HTR-8/SVneo (cell line): Measurements from ENCODE around the gene LCN6.
"Not testable (repeated sequence)": the region's sequence is repeated elsewhere in the genome, so short reads cannot be mapped to it uniquely, and the experiment has no call there.

Source experiments
- DNase-seq: peaks from one replicate; pipeline ENCODE4 v3.0.0; 2011; ENCODE audit warnings: low spot score, mixed read lengths; ENCODE audit not compliant: insufficient read length
- FAIRE-seq: peaks from 2 replicates; lab custom pipeline; 2011; peaks lifted over from hg19 to GRCh38; lab: Jason Lieb, UNC

The LCN6 gene

DNA sequence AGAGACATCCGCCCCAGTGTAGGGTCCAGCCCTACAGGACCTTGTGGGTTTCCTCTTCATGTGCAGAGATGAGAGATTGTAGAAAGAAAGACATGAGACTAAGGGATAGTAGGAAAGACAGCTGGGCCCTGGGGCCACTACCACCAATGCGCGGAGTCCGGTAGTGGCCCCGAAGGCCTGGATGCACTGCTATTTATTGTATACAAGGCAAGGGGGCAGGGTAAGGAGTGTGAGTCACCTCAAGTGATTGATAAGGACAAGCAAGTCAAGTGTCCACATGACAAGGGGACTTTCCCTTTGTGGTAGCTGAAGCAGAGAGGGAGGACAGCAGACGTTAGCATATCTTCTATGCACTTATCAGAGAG is 36.7 kb upstream of the LCN6 start:
- no peak for DNase-seq
- no peak for FAIRE-seq

DNA sequence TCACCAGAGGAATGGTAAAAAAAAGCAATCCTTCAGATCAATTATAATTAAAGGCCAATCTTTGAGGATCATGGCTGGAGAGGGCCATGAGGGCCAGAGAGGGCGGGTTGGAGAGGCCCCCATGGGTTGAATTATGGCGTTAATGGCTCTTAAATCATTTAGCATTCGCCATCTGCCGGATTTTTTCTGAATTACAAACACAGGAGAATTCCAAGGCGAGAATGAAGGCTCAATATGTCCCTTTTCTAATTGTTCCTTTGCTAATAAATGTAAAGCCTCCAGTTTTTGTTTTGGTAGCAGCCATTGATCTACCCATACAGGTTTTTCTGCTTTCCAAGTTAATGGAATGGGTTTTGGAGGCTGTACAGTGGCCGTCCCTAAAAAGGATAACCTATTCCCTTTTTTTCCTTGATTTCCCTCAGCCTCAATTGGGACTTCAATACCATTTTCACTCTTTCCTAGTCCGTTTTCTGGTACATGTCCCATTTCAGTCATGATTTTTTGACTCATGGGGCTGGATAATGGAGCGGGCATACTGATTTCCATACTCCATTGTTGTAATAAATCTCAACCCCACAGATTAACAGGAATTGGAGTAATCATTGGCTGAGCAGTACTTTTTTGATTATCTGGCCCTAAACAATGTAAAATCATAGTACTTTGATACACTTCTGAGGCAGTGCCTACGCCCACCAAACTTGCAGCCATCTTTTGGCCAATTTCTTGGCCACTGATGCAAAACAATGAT is 36.1 kb upstream of the LCN6 start:
- DNase-seq (no peak), FAIRE-seq (no peak)

DNA sequence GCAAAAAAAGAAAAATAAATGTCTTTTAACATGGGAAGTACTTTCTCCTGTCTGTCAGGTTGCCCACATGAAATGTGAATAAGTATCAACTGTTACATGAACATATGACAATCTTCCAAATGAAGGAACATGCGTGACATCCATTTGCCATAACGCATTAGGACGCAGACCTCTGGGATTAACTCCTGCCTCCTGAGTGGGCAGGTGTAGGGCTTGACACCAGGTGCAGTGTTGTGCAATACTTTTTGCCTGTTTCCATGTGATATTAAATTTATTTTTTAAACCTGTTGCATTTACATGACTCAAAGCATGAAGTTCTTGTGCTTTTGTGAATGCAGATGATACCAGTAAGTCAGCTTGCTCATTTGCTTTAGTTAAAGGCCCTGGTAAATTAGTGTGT is 34.1 kb upstream of the LCN6 start:
- FAIRE-seq (no peak), DNase-seq (no peak)

DNA sequence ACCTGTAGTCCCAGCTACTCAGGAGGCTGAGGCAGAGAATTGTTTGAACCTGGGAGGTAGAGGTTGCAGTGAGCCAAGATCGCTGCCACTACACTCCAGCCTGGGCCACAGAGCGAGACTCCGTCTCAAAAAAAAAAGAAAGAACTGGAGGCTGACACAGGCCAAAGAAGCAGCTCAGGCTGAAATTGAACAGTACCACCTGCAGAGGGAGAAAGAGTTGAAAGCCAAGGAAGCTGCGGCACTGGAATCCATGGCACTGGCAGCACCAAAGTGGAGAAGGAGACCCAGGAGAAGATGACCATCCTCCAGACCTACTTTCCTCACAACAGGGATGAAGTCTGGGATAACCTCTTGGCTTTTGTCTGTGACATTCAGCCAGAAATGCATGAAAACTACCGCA is 31.5 kb upstream of the LCN6 start:
- DNase-seq (no peak), FAIRE-seq (no peak)

DNA sequence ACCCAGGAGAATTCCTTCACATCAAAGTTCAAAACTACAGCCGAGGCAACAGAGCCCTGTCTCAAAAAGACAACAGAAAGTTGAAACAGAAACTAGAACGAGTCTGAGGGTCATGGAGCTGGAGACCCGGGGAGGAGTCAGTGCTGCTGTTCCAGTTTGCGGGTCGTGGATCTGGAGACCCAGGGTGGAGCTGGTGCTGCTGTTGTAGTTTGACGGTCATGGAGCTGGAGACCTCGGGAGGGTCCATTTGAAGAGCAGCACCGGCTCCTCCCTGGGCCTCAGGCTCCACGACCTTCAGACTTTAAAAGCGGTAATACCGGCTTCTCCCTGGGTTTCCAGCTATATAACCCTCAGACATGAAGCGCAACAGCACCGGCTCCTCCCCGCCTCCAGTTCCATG is 29.0 kb upstream of the LCN6 start:
- no peak for DNase-seq
- FAIRE-seq: no peak

DNA sequence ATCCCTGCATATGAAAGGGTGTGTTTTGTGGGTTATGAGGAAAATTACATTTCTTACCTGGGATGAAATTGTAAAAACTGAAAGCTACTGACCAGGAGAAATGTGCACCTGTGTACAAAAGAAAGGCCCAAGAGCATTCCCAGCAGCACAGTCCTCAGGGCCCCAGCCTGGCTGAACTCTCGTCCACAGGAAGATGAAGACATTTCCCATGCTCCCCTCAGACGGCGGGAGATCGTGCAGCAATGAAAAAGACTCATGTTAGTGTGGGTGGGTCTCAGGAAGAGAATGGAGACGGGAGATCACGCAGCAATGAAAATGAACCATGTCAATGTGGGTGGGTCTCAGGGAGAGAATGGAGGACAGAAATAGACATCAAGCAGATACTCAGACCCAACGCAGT is 28.6 kb upstream of the LCN6 start:
- FAIRE-seq (no peak), DNase-seq (no peak)

DNA sequence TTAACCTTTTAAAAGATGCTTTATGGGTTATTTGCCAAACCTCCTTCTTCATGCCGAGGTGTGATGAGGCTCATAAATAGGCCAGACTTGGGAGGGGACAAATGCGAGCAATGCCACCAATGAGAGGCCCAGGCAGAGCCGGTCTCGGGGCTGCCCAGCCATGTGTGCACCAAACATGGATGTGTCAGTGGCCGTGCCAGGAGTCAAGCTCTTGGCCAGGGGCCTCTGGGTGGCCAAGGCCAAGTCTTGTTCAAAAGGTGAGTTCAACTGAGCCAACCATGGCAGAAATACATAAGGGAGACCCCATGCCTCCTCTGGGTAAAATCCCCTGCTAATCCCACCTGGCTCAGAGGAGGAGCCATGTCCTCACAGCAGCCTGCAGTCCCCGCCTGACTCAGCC is 26.9 kb upstream of the LCN6 start:
- FAIRE-seq: no peak
- no peak for DNase-seq

DNA sequence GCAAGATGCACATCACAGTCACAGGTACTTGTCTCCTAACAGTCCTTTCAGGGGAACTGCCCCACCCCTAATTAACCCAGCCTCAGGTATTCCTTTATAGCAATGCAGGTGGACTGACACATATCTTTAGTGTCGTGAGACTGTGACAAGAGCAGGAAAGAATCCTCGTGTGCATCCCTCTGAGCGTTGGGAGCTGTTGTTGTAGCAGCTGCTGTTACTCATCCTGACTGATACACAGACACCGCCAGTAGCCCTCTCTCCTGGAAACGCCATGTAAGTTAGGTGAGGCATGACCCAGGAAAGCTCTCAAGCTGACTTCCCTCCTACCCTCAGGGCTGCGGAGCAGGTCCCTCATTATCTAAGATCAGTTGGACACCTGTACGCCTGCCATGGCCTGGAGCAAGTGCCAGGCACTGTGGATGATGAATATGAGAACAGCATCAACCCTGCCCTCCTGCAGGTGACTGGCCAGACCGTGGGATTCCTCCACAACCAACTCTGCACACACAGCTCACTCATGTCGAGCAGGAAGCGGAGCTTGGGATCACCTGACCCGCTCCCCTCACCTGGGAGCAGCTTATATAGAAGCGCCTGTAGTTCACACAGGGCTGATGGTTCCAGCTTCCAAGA is 26.2 kb upstream of the LCN6 start:
- no peak for FAIRE-seq
- no peak for DNase-seq

DNA sequence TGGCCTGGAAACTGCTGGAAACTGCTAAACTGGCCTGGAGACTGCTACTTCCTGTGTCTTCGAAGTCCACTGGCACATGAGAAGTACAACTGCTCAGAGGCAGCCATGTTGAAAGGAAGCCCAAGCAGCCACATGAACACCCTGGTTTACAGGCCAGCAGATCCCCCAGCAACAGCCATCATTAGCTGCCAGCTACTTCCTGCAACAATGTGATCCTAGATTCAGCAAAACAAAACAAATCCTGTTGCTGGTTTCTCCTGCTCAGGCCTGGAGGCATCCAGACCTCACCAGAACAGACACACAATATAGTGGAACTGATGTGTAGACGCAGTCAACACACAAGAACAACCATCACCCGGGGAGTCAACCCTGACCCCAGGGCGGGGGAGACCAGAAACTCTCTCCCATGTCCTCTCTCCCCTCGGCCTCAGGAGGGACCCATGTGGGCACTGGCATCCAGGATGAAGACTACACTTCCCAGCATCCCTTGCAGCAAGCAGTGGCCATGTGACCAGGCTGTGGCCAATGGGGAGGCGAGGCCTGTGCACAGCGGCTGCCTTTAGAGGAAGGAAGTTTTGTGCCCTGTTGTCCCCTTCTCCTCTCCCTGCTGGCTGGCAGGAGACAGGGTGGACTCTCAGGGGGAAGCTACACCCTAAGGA is 25.2 kb upstream of the LCN6 start:
- DNase-seq (no peak), FAIRE-seq (no peak)

DNA sequence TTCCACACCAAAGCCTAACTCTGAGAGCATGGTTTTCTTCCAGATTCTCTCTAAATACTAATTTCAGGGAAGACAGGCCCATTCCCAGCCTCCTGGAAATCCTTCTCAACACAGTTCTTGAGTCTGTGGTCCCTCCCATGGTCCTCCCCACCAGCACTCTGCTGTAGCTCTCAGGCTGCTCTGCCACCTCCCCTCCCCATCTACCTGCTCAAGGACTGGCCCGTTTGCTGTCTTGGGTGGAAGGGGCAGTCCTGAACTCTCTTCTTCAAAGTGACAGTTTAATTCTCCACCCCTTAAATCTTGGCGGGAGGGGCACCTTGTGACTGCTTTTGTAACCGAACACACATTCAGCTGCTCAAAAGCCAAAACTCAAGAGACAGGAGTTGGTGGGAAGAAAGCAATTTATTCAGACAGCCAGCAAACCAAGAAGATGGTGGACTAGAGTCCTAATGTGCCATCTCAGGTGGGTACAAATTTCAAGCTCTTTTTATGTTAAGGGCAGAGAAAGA is 23.6 kb upstream of the LCN6 start:
- no peak for FAIRE-seq

DNA sequence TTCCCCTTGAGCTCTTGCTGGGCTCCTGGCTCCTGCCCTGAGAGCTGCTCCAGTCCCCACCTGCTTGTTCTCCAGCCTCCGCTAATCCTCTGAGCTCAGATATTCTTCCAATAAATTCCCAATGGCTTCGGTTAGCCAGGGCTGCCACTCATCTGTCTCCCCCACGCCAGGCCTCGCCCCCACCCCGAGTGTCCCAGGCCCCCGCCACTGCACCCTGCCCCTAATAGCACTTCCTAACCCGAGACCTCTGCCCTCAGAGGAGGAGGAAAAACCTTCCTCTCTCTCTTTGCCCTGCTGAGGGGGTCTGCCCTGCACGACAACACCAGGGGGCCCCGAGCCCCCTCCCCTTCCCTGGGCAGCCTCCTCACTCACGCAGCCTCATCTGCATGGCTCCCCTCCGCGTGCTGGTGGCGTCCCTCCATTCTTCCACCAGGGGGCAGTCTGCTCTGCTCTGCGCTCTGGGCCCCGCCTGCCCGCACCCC is 21.4 kb upstream of the LCN6 start:
- no peak for DNase-seq

More for the DNA sequence above, 23.6 kb upstream of the LCN6 start:
- no peak for DNase-seq

DNA sequence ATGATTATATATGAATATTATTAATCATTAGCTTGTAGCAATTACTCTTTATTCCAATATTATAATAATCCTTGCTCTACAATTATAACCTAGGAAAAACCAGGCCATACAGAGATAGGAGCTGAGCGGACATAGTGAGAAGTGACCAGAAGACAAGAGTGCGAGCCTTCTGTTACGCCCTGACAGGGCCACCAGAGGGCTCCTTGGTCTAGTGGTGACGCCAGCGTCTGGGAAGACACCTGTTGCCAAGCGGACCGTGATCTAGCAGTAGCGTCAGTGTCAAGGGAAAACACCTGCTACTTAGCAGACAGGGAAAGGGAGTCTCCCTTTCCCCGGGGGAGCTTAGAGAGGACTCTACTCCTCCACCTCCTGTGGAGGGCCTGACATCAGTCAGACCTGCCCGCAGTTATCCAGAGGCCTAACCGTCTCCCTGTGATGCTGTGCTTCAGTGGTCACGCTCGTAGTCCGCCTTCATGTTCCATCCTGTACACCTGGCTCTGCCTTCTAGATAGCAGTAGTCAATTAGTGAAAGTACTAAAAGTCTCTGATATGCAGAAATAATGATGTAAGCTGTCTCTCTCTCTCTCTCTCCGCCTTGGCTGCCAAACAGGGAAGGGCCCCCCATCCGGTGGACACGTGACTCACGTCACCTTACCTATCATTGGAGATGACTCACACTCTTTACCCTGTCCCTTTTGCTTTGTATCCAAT is 18.2 kb upstream of the LCN6 start:
- not testable (repeated sequence) for FAIRE-seq, DNase-seq

More for the DNA sequence above, 21.4 kb upstream of the LCN6 start:
- no peak for FAIRE-seq

DNA sequence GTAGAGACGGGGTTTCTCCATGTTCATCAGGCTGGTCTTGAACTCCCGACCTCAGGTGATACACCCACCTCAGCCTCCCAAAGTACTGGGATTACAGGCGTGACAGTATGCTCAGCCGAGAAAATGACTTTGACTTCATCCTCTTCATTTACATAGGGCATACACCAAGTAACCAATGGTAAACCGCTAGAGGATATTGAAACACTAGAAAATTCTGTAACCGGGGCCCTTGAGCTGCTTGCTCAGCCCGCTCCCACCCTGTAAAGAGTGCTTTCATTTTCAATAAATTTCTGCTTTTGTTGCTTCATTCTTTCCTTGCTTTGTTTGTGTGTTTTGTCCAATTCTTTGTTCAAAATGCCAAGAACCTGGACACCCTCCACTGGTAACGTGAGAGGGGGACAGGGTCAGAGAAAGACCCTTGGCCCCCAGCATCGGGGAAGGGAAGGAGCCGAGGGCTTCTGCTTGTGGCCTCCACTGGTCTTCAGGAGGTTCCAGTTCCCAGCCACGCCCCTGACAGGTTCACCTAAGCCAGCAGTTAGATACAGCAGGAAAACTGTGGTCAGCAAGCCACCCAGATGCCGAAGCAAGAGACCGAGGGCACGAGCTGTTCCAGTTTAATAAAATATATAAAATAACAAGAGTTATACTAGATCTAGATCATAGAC is 17.6 kb upstream of the LCN6 start:
- not testable (repeated sequence) for FAIRE-seq, DNase-seq

DNA sequence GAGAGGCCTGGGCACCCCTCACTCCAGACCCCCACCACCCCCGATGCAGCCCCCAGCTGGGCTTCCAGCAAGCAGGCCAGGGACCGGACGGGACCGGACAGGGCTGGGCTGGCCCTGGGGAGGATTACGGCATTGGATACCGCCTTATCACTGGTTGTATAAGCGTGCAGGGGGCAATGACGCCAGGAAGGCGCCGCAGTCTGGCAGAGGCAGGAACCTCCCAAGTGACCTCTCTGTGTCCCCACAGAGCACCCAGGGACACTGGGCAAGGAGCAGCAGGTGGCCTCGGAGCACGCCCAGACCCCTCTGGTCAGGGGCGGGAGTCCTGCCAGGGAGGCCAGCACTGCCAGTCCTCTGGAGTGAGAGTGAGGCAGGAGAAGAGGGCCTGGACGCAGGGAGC is 16.7 kb upstream of the LCN6 start:
- no peak for FAIRE-seq
- no peak for DNase-seq

DNA sequence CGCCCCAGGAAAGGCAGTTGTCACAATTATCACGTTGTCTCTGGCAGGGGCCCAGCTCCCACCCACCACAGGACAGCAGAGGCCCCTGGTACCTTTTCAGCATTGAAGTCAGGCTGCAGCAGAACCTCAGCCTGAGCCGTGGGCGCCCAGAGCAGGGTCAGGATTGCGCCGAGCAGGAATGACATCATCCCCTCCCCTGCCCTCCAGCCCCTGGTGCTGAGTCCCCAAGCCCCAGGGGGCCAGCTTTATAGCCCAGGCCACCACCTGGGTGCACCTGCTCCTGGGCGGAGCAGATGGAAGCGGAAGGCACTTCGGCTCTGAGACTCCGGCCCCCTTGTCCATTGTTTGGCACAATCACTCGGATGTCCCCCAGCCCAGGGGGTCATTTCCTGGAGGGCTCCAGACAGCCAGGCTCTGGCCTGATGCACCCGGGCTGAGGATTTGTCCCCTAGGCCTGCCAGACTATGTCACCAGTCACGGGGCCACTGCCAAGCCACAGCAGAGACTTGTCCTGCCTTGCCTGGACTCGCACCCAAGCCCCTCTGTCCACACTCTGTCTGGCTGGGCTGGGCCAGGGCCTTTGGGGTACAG is 16.1 kb upstream of the LCN6 start, which contains the start of gene LCN15:
LCN15 (minus strand) TSS at position 218 of the 591 bp plus-strand sequence; CDS start at position 188, 30 bp downstream.
- DNase-seq (no peak), FAIRE-seq (no peak)

DNA sequence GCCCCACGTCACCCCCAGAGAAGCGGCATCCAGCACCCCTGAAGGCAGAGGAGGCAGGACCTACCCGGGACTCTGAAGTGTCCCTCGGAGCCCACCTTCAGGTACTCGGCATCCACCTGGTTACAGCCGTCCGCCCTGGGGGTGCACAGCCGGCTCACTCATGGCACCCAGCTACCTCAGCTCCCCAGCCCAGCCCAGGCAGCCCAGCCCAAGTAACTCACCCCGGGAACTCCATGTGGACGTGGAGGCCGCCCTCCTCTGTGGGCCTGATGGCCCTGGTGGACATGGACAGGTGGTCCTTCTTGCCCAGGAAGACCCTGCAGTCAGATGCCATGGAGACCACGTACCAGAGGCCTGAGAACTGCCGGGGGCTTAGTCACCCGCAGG is 15.3 kb upstream of the LCN6 start:
- FAIRE-seq (no peak), DNase-seq (no peak)

DNA sequence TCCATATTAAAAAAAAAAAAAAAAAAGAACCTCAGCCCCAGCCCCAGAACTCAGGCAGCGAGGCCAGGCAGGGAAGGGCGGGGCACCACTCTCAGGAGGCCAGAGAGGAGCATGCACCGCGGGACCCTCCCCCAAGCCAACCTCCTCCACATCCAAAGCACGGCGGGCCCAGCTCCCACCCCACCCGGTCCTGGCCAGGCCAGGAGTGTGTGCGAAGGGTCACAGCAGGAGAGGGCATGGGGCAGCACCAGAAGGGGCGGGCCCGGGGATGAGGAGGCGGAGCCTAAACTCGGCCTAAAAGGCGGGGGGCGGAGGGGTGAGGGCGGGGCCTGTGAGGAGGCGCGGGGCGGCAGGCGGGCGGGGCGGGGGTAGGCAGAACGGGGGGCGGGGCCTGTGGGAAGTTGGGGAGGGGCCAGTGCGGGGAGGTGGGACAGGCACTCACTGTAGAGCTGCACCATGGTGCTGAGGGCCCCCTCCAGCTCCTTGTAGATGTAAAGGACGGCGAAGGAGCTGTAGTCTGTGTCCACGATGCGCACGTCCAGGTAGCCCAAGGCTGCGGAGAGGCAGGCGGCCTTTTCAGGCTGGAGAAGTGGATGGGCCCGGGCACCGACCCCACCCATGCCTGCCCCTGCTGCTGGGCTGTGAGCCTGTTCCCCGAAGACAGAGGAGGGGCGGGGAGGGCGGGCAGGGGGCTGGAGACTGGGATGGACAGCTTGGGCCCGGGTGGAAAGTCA is 14.8 kb upstream of the LCN6 start:
- DNase-seq: no peak
- FAIRE-seq: no peak

DNA sequence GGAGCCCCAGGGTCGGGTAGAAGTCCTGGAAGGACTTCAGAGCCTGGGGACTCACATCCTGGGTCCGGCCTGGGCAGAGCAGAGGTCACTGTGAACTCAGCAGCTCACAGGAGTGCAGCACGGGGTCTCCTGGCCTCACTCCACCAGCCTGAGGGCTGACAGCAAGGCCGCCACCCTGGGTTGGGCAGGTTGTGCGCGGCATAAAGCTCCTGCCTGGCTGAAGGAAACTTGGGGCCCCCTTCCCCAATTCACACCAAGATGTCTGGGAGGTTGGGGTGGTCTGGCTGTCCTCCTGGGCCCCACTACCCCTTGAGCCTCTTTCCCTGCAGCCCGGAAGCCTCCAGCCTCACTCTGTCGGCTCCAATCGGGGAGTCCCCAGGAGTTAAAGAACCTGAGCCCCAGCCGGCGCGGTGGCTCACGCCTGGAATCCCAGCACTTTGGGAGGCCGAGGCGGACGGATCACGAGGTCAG is 13.9 kb upstream of the LCN6 start:
- DNase-seq (no peak), FAIRE-seq (no peak)

DNA sequence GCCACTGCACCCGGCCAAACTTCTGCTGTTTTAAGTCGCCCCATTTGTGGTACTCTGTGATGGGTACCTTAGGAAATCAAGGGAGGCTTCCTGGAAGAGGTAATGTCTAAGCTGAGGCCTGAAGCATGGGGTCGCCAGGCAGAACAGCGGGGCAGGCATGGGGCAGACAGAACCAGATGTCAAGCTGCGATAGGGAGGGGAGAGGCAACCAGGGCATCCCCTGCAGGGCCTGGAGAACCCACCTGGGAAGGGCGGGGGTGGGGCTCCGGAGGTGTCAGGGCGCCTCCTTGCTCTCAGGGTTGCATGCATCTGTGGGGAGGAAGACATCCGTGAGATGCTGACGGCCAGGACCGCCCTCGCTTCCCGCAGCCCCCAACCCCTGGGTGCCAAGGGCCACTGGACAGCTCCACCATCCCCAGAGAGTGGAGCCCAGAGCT is 13.2 kb upstream of the LCN6 start:
- DNase-seq (no peak), FAIRE-seq (no peak)
